GM13977 (cell line): ENCODE measurements around the gene NBAS.

ENCODE experiments used
- DNase-seq: peaks from one replicate; pipeline ENCODE4 v3.0.0; 2012; ENCODE audit warnings: low spot score
- in situ Hi-C: fragments of 300-500 bp; cut with MboI; formaldehyde crosslinking; loops from one replicate; pipeline ENCODE4 v1.12.0; 2022; ENCODE audit warnings: low sequenced_read_pairs, low pct_unique_long_range_greater_than_20kb, mixed read lengths, inconsistent platforms; ENCODE audit not compliant: unreplicated experiment
- TF ChIP-seq, protein P1 (sequence below): IDR thresholded peaks from 2 replicates; pipeline ENCODE4 v1.5.1; 2012; ENCODE audit warnings: mild to moderate bottlenecking, control low read depth; ENCODE audit not compliant: insufficient read depth; ENCODE audit errors: extremely low read depth, missing control alignments

The NBAS gene

DNA sequence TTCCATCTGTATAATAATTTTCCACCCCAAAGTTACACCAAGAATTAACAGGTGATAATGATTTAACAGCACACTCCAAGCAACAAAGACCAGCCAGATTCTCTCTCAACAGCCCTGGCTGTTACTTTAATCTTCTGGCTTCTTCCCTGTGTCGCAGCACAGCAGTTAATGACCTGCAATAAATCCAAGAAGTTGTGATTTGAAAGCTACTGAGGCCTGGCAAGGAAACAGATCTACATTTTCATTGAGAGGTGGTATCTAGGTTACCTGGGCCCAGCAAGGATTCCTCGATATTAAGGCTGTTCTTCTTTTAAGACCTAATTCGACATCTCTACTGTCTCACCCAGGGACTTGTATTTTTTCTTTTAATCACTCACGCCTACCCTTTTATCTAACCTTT, 433.8 kb downstream of the NBAS start:
- TF ChIP-seq, protein P1, sequence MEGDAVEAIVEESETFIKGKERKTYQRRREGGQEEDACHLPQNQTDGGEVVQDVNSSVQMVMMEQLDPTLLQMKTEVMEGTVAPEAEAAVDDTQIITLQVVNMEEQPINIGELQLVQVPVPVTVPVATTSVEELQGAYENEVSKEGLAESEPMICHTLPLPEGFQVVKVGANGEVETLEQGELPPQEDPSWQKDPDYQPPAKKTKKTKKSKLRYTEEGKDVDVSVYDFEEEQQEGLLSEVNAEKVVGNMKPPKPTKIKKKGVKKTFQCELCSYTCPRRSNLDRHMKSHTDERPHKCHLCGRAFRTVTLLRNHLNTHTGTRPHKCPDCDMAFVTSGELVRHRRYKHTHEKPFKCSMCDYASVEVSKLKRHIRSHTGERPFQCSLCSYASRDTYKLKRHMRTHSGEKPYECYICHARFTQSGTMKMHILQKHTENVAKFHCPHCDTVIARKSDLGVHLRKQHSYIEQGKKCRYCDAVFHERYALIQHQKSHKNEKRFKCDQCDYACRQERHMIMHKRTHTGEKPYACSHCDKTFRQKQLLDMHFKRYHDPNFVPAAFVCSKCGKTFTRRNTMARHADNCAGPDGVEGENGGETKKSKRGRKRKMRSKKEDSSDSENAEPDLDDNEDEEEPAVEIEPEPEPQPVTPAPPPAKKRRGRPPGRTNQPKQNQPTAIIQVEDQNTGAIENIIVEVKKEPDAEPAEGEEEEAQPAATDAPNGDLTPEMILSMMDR: no peak
- no peak for DNase-seq
- in situ Hi-C loops: no loop called here

DNA sequence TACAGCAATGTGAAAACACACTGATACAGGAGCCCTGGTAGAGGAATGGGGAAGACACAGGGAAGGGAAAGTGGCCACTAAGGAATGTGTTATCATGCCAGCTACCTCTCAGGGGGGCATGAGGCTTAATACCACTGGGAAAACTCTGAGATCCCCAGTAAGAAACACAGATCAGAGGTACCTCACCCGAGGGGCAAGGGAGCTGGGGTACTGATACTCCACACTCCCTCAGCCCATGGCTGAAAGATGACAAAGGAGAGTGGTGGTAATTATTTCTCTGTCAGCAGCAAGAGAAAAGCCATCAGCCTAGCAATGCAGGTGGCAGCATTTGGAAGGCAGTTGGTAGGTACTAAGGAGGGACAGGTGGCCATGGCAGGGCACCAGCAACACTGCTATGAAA, 434.8 kb downstream of the NBAS start:
- TF ChIP-seq, protein P1: no peak
- no peak for DNase-seq
- in situ Hi-C loops: no loop called here

DNA sequence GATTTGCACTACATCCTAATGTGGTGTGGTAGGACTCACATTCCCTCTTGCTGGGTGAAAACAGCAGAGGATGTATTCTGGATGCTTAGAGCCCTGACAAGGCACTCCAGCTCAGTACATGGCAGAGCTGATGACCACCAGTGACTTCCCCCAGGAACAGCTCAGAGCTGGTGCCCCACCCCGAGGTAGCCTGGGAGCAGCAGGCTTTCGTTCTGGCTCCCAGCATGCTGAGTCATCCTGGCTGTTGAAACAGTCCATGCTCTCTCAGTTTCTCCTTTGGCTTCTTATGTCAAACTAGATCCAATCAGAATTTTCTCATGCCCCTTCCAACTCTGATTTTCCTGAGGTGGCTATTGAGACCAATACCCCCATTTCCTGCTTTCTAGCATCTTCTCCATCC, 438.2 kb downstream of the NBAS start:
- DNase-seq: no peak
- TF ChIP-seq, protein P1: no peak
- in situ Hi-C loops: no loop called here

DNA sequence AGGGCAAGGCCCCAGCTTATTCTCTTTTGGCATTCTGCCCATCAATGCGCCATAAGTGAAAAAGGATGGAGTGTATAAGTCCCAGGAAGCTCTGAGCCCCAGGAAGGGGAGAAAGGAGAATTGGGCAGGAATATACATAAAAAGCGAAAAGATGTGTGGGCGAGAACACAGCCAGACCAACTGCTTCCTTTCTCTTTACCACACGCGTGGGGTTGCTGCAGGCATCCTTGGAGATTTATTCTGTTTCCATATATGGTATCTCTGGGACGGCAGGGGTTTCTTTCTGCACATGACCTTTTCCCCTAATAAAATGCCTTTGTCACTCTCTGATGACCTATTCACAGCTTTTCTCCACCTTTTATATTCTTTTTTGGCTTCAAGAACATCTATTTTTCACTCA, 440.5 kb downstream of the NBAS start:
- in situ Hi-C loops: no loop called here
- no peak for DNase-seq
- TF ChIP-seq, protein P1: no peak

DNA sequence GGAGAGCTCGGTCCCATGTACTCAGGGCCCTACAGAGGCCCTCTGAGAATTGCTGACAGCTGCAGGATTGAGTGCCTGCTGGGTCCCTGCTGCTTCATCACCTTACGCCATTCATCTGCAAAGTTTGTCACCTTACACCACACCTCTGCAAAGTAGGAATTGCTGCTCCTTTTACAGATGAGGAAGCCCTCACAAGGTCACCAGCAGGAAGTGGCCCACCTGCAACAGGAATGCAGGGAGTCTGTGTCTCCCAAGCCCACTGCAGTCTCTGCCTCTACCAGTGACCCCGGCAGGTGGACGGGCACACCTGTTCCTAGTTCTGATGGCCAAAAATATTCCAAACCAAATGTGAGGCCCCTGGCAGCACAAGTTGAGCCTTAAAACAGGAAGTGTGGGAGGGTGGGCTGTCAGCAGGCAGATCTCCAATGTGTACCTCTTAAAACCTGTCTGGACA, 441.4 kb downstream of the NBAS start:
- in situ Hi-C loops: no loop called here
- DNase-seq: no peak

DNA sequence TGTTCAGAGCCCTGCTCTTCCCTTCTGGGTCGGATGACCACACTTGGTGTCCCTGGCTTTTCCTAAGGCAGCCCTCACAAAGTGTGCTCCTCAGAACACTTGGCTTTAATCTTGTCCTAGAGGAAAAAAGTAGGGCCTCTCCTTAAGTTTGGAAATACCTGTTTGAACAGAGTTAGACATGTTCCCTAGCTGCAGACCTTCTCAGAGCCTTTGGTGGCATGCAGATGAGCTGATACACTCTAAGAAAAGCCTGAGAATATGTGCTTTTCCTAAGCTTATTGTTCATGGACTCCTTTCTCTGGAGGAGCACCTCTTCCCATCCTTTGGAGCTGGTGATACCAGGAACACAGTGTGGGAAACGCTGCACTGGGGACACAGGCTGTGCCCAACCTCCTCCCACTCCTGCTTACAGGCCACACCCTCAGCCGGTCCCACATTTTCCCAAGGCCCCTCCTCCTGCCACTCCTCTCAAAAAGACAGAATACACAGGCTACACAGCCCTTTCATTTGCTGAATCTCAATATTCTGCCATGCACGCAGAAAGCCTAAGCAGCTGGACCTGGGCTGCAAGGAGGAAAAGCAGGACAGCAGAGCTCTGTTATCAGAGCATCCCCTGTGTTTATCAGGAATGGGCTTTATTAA, 443.6 kb downstream of the NBAS start:
- in situ Hi-C loops: no loop called here
- DNase-seq: no peak
- TF ChIP-seq, protein P1: no peak

More for the DNA sequence above, 441.4 kb downstream of the NBAS start:
- TF ChIP-seq, protein P1: no peak
